Glutamatergic neuron (in vitro differentiated cells): ENCODE measurements around the gene BATF. TPM values are rescaled to one million over a fixed set of nuclear protein-coding genes. Genes with fewer than 3 reads are reported as not detected.

ENCODE experiments used
- DNase-seq: peaks from one replicate; pipeline ENCODE4 v3.0.0; 2022
- H3K27ac Mint-ChIP-seq: one replicate; pipeline ENCODE4 v1.8.0; 2020; ENCODE audit warnings: mild to moderate bottlenecking, mixed read lengths, inconsistent platforms; ENCODE audit not compliant: unreplicated experiment
- H3K27me3 Mint-ChIP-seq: one replicate; pipeline ENCODE4 v1.8.0; 2020; ENCODE audit warnings: mild to moderate bottlenecking, moderate library complexity, mixed read lengths, inconsistent platforms; ENCODE audit not compliant: unreplicated experiment
- H3K36me3 Mint-ChIP-seq: one replicate; pipeline ENCODE4 v1.8.0; 2020; ENCODE audit warnings: mild to moderate bottlenecking, mixed read lengths, inconsistent platforms; ENCODE audit not compliant: unreplicated experiment
- H3K4me1 Mint-ChIP-seq: one replicate; pipeline ENCODE4 v1.8.0; 2020; ENCODE audit warnings: mild to moderate bottlenecking, low read depth, mixed read lengths, inconsistent platforms; ENCODE audit not compliant: unreplicated experiment
- H3K4me3 Mint-ChIP-seq: one replicate; pipeline ENCODE4 v1.8.0; 2020; ENCODE audit warnings: mild to moderate bottlenecking, mixed read lengths, inconsistent platforms; ENCODE audit not compliant: unreplicated experiment
- H3K9me3 Mint-ChIP-seq: one replicate; pipeline ENCODE4 v1.8.0; 2020; ENCODE audit warnings: mild to moderate bottlenecking, moderate library complexity, mixed read lengths, inconsistent platforms; ENCODE audit not compliant: unreplicated experiment
- total RNA-seq: library from RNA; stranded (reverse); fragmentation: NEBNext Ultra II Directional; extraction: Animal tissue kit (Norgen Biotek cat#: 25700); gene quantifications from one replicate; pipeline ENCODE4 v1.2.1, GENCODE V29; 2021; ENCODE audit not compliant: unreplicated experiment
- TF ChIP-seq, protein P1 (sequence below): fragments of 200-600 bp; sonication (generic); IDR thresholded peaks from one replicate; pipeline ENCODE4 v1.5.0; 2021; ENCODE audit not compliant: partially characterized antibody, unreplicated experiment

The BATF gene
- total RNA-seq, 1 donor from 2014 or later: not detected

DNA sequence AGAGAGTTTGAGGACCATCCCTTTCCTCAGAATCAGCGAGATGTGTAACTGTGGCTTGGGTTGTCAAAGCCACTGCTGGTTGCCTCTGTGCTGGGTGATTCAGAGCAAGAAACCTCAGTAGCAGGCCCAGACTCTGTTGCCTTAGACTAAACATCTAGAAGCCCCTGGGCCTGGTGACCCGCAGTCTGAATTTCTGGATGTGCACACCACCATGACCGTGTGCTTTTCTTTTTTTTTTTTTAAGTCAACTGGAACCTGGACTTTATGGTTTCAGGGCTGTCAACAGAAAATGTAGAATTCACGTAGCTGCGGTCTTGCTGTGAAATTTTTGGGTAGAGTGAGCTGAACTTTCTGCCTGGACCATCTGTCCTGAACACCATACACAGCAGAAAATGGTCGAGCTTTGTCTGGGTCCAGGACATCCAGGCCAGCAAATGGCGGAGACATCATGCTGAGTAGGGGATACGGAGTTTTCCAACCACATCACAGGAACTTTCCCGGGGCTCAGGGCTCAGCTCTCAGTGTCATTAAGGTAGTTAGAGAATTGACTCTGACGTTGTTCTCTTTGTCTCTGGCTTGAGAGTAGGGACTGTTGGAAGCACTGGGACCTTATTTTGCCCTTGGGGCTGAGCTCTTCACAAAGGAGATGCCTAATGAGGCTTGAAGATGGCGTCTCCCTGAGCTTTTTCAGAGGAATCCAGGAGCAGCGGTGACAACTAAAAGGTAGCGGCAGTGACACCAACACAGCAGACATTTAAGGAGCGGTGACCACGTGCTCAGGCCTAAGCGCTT lies 23.0 kb upstream of the BATF start:
- peaks cover 2% of the 10 kb centered on the region for H3K27me3 Mint-ChIP-seq
- H3K4me3 Mint-ChIP-seq: no peak overlapping the region
- H3K9me3 Mint-ChIP-seq: peaks cover 3% of the 10 kb centered on the region
- TF ChIP-seq, protein P1, sequence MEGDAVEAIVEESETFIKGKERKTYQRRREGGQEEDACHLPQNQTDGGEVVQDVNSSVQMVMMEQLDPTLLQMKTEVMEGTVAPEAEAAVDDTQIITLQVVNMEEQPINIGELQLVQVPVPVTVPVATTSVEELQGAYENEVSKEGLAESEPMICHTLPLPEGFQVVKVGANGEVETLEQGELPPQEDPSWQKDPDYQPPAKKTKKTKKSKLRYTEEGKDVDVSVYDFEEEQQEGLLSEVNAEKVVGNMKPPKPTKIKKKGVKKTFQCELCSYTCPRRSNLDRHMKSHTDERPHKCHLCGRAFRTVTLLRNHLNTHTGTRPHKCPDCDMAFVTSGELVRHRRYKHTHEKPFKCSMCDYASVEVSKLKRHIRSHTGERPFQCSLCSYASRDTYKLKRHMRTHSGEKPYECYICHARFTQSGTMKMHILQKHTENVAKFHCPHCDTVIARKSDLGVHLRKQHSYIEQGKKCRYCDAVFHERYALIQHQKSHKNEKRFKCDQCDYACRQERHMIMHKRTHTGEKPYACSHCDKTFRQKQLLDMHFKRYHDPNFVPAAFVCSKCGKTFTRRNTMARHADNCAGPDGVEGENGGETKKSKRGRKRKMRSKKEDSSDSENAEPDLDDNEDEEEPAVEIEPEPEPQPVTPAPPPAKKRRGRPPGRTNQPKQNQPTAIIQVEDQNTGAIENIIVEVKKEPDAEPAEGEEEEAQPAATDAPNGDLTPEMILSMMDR: no peak
- H3K4me1 Mint-ChIP-seq: no peaks in the 10 kb centered on the region
- no peak overlapping the region for H3K27ac Mint-ChIP-seq
- H3K36me3 Mint-ChIP-seq: no peaks in the 10 kb centered on the region
- DNase-seq: no peak

DNA sequence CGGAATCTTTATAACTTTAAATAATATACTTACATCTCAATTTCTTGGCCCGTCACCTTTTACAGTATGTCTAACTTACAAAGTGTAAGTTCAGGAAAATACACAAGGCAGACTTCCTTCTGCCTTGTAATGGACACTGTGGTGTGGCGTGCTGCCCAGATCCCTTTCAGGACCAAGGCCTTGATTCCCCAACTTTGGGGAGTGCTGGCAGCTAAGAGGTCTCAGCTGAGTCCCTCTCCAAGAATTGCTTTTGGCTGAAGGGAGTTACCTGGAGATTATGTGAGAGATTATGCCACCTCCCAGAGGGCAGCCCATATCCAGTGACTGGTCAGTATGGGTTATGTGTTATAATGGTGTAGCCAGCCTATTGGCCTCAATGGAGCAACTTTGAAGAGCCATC lies 21.2 kb upstream of the BATF start:
- no peaks in the 10 kb centered on the region for H3K4me1 Mint-ChIP-seq
- no peaks in the 10 kb centered on the region for H3K36me3 Mint-ChIP-seq
- no peak overlapping the region for H3K27ac Mint-ChIP-seq
- DNase-seq: no peak
- TF ChIP-seq, protein P1: no peak
- H3K27me3 Mint-ChIP-seq: peaks cover 2% of the 10 kb centered on the region
- H3K4me3 Mint-ChIP-seq: no peak overlapping the region
- peaks cover 3% of the 10 kb centered on the region for H3K9me3 Mint-ChIP-seq

DNA sequence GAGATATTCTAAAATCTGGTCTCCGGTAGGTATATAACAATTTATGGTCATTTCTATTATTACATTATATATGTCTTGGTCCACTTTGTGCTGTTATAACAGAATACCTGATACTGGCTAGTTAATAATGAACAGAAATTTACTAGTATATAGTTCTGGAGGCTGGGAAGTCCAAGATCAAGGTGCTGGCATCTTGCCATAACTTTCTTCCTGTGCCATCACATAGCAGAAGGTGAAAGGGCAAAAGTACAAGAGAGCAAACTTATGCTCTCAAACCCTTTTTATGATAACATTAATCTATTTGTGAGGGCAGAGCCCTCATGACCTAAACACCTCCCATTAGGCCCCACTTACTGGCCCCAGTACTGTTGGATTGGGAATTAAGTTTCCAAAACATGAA lies 17.9 kb upstream of the BATF start:
- TF ChIP-seq, protein P1: no peak
- Mint-ChIP-seq H3K27me3 (no peaks in the 10 kb centered on the region), H3K9me3 (peaks cover 2% of the 10 kb centered on the region), H3K4me1 (no peaks in the 10 kb centered on the region), H3K27ac (no peak overlapping the region), H3K36me3 (no peaks in the 10 kb centered on the region), H3K4me3 (no peak overlapping the region)
- no peak for DNase-seq

- Mint-ChIP-seq H3K27ac (no peak overlapping the region), H3K36me3 (no peaks in the 10 kb centered on the region), H3K4me1 (no peaks in the 10 kb centered on the region), H3K4me3 (no peak overlapping the region), H3K9me3 (peaks cover 2% of the 10 kb centered on the region), H3K27me3 (no peaks in the 10 kb centered on the region)
- TF ChIP-seq, protein P1: no peak
- DNase-seq: no peak
Measured at GRCh38 chr14:75506930-75507329, 15.3 kb upstream of the BATF start.

GRCh38 chr14:75510547-75510946 lies 11.7 kb upstream of the BATF start:
- Mint-ChIP-seq H3K27me3 (no peaks in the 10 kb centered on the region), H3K4me1 (no peaks in the 10 kb centered on the region), H3K36me3 (no peaks in the 10 kb centered on the region), H3K4me3 (no peak overlapping the region), H3K9me3 (peaks cover 4% of the 10 kb centered on the region), H3K27ac (no peak overlapping the region)
- no peak for DNase-seq
- TF ChIP-seq, protein P1: no peak
